NOMO-1 treated with DMSO at 0.1 percent for 48 hours (cell line): ENCODE measurements around the gene KIF26B.
"Not testable (repeated sequence)": the region's sequence is repeated elsewhere in the genome, so short reads cannot be mapped to it uniquely, and the experiment has no call there.

ENCODE experiments used
- DNase-seq: peaks from one replicate; lab custom pipeline; 2025; ENCODE audit not compliant: unreplicated experiment; lab: John Stamatoyannopoulos, UW

Gene KIF26B

DNA sequence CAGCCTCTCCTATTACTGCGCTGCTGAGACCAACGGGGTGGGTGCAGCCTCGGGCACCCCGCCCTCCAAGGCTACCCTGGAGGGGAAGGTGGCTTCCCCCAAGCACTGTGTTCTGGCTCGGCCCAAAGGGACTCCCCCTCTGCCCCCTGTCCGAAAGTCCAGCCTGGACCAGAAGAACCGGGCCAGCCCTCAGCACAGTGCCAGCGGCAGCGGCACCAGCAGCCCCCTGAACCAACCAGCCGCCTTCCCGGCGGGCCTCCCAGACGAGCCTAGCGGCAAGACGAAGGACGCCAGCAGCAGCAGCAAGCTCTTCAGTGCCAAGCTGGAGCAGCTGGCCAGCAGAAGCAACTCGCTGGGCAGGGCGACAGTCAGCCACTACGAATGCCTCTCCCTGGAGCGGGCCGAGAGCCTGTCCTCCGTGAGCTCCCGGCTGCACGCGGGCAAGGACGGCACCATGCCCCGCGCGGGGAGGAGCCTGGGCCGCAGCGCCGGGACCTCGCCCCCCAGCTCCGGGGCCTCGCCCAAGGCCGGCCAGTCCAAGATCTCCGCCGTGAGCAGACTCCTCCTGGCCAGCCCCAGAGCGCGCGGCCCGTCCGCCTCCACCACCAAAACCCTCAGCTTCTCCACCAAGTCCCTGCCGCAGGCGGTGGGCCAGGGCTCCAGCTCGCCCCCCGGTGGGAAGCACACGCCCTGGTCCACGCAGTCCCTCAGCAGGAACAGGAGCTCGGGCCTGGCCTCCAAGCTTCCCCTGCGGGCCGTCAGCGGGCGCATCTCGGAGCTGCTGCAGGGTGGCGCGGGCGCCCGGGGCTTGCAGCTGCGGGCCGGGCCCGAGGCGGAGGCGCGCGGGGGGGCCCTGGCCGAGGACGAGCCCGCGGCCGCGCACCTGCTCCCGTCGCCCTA, 533.1 kb downstream of the KIF26B start:
- no peak for DNase-seq

DNA sequence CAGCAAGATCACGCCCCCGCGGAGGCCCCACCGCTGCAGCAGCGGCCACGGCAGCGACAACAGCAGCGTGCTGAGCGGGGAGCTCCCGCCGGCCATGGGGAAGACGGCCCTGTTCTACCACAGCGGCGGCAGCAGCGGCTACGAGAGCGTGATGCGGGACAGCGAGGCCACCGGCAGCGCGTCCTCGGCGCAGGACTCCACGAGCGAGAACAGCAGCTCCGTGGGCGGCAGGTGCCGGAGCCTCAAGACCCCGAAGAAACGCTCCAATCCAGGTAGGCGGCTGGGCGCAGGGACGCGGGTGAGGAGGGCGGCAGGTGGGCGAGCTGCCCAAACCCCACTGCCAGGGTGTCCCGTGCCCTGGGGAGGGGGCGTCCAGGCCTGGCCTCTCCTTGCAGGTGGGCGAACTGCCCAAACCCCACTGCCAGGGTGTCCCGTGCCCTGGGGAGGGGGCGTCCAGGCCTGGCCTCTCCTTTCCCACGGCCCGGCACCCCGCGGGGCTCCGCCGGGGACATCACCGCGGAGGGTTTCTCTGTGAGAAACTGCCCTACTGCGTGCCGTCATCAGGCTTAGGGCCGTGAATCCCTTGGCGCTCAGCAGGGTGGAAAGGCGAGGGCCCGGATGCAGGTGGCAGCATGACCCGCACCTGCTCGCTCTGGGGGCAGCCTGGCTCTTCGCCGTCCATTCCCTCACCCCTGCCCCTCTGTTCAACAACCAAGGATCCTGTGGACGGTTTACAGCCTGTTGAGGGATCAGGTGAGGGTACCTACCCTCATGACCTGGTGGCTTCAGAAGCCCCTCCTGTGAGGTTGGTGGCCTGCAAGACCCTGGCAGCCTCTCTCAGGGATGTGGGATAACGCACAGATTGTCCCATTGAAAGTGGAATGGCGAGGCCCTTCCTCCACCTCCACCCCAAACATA, 534.0 kb downstream of the KIF26B start:
- no peak for DNase-seq

DNA sequence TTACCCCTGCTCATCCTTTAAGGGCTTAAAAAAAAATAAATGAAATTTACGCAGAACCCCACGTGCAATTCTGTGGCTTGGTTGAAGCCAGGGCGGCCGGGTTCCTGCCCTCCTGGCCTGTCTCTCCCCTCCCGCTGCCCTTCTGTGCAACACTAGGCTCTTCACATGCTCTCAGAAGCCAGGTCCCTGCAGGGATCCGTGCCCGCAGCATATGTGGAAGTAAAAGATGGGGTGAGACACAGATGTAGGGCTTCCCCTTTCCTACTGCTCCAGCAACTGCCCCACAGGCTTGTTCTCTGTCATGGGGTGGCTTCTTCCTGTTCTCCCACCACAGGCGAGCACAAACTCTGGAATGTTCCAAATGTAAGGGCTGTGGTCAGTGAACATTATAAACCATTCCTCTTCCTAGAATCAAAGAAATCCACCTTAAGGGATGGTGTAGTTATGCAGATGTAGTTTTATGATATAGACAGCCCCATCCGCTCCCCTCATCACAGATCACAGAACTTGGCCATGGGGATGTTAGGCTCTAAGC, 535.4 kb downstream of the KIF26B start:
- DNase-seq: no peak

DNA sequence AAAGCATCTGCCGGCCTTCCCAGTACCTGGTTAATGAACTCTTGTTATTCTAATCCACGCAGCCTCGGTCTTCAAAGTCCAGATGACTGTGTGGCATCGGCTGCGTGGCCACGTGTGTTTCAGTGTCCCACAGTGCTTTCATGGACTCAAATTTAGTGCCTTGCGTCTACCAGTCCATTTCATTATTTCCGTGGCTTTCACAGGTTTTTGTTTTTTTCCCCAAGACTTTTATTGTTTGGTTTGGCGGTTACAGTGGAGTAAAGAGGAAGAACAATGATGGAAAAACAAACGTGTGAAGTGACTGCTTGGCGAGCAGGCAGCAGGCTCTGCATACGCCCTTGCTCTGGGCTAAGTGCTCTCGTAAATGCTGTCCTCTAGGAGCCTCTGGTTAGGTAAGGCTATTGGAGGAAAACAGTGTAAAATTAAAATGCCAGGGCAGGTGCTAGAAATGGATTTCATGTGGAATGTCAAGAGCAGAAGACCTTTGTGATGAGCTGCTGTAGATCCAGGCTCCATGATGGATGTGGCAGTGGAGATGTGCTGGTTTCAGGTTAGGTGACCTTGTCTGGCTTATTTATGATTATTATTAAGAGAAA, 536.3 kb downstream of the KIF26B start:
- no peak for DNase-seq

DNA sequence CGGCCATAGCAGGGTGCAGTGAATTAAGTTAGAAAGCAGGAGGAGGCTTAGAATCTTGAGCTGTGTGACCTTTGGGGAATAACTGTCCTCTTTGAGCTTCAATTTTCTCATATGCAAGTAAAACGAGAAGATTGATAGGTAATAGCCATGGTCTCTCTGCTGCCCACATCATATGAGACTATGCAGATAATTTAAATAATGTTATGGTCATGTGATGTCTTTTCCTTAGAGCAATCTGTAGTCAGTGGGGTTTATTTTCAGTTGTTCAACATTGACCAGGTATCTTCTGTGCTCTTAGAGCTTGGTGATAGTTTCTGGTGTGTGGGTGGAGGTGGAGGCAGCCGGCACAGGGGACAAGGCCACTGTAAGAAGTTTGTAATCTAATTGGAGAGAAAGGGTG, 537.1 kb downstream of the KIF26B start:
- DNase-seq: no peak

DNA sequence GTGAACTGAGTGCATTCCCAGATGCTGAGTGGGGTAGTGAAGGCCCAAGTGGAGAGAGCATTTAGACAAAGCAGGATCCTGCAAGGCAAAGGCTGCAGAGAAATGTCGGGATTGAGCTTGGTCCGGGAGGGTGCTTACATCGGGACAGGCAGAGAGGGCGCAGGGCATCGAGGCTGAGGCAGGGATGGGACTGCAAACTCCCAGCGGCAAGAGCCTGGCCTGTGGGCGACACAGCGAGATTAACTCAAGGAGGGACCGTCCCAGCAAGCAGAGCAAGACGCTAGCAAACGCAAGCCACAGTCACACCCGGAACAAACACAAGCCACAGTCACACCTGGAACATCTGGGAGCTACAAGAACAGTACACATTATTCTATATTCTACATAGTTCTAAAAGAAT, 537.5 kb downstream of the KIF26B start:
- DNase-seq: no peak

DNA sequence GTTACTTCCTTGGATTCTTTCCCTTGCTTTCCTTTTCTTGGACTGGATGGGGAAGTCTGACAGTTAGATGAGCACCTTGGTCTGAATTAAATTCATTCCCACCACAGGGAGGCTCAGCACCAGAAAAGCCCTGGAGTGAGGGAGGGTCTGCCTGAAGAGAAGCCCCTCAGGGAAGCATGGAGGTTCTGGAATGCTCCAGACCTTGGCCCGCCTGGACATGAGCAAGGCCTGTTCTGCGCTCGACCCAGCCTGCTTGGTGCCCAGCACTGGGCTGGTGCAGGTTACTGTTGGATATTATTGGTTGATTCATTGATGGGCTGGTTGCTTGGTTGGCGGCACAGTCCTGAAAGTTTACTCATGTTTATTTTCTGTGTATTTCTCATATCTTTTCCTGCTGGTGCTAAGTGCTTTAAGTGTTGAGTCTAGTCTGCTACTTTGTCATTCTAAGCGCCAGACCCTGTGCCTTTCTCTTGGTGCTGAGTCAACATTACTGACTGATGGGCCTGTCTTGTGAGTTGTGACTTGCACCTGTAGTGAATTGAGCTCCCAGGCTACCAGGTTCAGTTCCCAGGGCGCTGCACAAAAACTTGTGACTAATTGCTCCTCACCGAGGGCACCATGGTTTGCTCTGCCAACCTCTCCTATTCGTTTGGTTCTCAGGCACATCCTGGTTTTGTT, 538.5 kb downstream of the KIF26B start:
- DNase-seq: no peak

DNA sequence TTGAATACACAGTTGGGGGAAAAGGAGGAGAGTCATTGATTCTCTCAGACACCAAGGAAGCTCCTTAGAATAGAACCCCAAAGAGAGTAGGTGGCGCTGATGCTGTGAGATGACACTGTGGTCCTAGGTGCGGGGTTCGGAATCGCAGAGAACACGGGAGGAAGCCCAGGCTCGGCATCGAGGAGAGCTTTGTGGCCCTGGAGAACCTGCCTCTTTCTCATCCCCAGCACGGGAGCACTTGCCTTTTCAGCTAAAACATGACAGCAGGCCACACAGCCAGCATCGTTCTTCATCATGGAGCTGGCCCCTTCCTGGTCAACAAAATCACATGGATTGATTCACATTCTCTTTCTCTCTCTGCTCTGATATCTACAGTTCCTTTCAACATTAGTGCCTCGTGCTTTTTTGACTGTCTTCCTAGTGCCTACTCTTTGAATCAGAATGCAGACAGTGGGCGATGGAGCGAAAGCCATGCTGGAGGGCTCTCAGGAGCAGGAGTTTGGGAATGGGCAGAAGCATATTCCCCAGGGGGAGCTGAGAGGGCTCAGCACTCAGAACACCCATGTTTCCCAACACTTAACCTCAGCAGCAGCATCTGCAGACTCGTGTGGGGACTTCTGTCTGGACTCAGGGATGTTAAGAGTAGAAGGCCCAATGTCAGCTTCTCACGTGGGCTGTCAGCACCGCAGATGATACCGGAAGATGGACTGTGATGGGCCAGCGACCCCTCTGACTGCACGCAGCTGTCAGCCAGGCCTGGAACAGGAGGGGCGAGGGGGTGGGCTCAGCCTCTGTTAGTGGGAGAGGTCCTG, 539.4 kb downstream of the KIF26B start:
- no peak for DNase-seq

DNA sequence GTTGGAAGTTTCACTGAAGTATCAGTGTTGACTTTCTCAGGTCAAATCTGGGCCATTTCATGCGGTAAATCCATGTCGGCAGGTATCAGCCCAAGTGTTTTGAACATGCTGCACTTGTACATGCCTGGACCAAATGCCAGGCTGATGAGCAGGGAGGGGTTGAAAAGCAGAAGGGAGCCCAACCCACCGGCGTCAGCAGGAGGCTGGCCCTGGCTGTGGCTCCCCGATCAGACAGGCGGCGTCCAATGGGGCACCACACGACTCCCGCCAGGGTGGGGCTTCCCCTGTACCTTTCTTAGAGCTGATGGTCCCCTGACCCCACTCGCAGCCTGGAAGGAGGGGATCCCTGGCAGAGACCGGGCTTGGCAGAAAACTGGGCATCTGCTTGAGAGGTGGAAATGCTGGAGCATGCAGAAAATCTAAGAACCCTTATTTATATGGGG, 540.0 kb downstream of the KIF26B start:
- no peak for DNase-seq

DNA sequence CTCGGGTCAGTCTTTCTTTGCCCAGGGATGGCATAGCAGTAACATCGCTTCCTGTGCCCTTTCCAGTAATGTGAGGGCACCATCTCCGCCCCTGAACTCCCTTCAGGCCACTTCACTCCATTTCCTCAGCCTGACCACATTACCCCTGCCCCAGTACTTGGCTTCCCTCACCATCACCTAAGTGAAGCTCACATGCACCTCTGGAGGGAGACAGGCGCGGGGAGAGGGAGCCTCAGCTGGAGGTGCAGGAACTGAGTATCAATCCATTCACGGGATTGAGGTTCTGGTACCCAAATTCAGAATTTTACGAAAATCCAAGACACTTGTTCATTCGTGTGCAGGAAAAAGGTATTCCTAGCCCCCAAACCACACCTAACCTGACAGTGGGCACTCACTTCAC, 540.4 kb downstream of the KIF26B start:
- DNase-seq: no peak

DNA sequence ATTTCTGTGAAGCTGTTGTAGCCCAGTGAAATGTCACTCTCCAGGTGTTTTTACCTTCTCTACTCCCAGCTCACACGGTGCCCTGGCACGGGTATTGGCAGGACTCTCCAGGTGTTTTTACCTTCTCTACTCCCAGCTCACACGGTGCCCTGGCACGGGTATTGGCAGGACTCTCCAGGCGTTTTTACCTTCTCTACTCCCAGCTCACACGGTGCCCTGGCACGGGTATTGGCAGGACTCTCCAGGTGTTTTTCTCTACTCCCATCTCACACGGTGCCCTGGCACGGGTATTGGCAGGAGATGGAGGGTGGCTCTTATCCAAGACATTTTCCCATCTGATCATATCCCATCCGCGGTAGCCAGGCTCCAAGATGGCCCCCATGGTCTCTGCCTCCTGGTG, 540.9 kb downstream of the KIF26B start:
- DNase-seq: not testable (repeated sequence)

DNA sequence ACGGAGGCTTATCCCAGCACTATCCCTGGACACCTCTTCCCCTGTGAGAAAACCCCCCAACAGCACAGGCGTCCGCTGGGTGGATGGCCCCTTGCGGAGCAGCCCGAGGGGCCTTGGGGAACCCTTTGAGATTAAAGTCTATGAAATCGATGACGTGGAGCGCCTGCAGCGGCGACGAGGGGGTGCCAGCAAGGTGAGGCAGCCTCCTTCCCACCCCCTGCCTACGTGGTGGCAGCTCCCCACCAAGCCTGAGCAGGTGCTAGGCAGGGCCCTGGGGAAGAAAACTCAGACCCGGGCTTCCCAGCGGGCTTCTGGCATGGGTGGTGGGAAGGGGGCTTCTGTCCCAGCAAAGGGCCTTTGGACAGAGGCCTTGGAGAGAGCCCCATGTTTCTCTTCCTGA, 543.3 kb downstream of the KIF26B start:
- no peak for DNase-seq

DNA sequence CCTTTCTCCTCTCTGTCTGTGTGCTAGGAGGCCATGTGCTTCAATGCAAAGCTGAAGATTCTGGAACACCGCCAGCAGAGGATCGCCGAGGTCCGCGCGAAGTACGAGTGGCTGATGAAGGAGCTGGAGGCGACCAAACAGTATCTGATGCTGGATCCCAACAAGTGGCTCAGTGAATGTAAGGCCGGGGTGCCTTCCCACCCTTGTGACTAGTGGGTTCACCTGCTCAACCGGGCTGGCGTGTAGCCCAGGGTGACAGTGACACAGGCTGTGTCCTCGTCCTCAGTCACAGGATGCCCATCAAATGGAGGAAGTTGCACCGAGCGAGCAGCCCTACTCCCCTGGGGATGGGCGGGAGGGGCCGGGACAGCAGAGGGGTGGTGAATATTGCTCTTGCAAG, 544.1 kb downstream of the KIF26B start:
- no peak for DNase-seq

DNA sequence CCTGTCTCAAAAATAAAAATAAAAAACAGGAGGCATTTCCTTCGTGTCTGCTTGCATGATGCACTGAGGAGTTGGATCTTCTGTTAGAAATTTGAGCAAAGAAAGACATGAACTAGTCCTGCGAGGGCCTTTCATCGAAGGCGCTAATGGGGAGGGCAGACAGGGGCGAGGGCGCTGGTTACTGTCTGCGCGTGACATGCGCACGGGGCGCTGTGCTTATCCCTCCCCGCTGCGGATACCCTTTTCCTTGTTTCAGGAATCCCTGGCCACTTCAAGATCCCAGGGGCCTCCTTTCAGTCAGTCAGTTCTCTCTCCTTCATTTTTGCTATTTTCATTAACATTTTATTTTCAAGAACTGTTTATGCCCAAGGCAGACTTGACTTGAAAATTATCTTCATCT, 545.8 kb downstream of the KIF26B start:
- no peak for DNase-seq

DNA sequence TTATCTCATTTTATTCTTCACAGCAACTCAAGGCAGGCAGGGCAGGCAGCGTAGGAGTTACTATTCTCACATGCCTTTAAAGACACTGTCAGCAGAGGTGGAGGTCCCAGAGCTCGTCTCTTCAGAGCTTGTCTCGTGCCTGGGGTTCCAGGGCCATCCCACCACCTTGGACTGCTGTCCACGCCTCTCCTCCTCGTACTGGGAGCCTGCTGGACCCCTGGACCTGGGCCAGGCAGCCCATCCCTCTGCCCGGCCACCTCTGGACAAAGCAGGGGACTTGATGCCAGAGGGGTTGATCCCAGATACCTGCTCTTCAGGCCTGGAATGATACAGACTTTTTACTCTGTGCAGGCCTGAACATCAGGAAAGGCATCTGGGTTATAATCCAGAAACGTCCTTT, 546.8 kb downstream of the KIF26B start:
- no peak for DNase-seq

DNA sequence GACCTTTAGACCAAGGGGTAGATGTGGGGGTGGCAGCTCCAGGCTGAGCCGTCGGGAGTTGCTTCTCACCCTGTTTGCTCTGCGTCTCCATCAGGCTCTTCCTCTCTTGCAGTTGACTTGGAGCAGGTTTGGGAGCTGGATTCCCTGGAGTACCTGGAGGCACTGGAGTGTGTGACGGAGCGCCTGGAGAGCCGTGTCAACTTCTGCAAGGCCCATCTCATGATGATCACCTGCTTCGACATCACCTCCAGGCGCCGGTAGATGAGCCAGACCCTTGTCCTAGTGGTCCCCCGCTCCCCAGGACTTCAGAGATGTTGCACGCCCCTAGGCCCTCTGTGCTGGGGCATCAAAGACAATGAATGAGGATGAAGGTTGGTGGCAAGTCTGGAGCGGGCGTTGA, 547.6 kb downstream of the KIF26B start:
- no peak for DNase-seq

DNA sequence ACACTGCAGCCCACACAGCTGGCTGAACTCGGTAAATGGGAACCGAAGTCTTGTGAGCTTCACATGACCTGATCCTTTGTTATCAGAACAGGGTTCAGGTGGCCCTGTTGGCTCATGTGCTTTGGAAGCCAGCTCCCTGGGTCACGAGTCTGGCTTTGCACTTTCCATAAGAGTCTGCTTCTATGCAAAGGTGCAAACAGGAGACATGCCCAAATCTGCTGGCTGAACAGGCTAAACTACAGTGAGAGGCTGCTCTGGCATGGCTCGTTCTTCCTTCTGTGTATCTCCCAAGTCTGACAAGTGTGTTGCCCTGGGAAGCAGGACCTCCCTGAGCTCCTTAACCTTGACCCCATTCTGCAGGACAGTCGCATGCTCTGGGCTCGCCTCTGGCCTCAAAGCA, 549.6 kb downstream of the KIF26B start:
- DNase-seq: no peak

DNA sequence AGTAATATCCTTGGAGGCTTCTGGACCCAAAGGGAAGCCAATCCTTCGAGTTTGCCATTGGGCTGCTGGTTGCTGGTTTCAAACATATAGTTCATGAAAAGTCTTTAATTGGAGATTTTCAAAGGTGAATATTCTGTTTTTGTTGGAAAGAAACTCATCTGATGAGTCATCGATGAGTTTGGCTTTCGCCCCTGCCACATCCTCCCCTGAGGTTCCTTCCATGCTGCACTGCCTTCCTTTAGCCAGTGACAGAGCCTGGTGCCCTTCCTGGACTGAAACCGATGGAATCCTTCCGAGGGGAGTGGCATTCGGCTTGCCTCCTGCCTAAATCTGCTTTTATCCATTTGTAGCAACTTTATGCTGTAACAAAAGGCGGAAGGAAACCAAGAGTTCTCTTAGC, 550.0 kb downstream of the KIF26B start:
- no peak for DNase-seq

DNA sequence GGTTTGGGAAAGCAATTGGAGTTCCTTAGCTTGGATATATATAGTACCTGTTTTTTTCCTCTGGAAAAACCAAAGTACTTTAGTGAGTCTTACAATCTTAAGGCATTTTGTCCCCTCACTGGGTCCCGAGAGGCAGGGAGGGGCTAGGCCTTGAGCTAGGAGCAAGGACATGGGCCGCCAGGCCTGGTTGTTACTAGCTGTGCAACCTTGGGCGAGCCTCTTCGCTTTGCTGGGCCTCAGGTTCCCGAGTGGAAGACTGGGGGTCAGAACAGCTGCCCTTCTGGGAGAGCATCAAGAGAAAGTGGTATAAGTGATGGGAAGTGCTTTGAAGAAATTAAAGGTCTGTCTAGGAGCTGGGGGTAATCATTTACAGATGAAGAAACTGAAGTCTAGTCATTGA, 553.2 kb downstream of the KIF26B start:
- no peak for DNase-seq
